Panc1 (cell line): Measurements from ENCODE around the gene ADIPOR2. TPM values are rescaled to one million over a fixed set of nuclear protein-coding genes. Genes with fewer than 3 reads are reported as not detected.

Experiments
- ATAC-seq: fragments of 200-7000 bp; cut with Tn5 transposase; 2 replicates; pipeline ENCODE4 v1.9.1; 2020; ENCODE audit warnings: mild to moderate bottlenecking, moderate library complexity
- BruUV-seq: library from RNA; stranded (reverse); fragments of 400-500 nt; replicated peaks from 2 replicates; lab custom pipeline; 2021; lab: Mats Ljungman, UMichigan
- CTCF ChIA-PET: fragments of 300-600 bp; sonication (Branson Sonifier 250); formaldehyde crosslinking; loops from one replicate; lab custom pipeline; 2022; ENCODE audit warnings: antibody characterized with exemption; lab: Charles Lee
- POLR2A ChIA-PET: fragments of 300-600 bp; sonication (Branson Sonifier 250); formaldehyde crosslinking; loops from one replicate; lab custom pipeline; 2022; ENCODE audit warnings: antibody characterized with exemption; lab: Charles Lee
- DNase-seq: peaks from one replicate; pipeline ENCODE4 v3.0.0-alpha.2; 2010; ENCODE audit warnings: low read depth, low spot score
- H3K27ac ChIP-seq: 2 replicates; pipeline ENCODE4 v1.5.1; 2011; ENCODE audit warnings: mild to moderate bottlenecking, low read length, inconsistent platforms
- H3K27me3 ChIP-seq: fragments of 200-500 bp; sonication (Bioruptor generic); 2 replicates; pipeline ENCODE4 v1.6.0; 2014; ENCODE audit warnings: low read length, inconsistent platforms; ENCODE audit not compliant: control insufficient read depth, insufficient read depth
- H3K36me3 ChIP-seq: fragments of 200-500 bp; sonication (Bioruptor generic); 2 replicates; pipeline ENCODE4 v1.5.1; 2014; ENCODE audit warnings: inconsistent platforms, mild to moderate bottlenecking, low read length, moderate library complexity; ENCODE audit not compliant: control insufficient read depth, insufficient read depth
- H3K4me1 ChIP-seq: 2 replicates; pipeline ENCODE4 v1.5.1; 2011; ENCODE audit warnings: inconsistent platforms, mild to moderate bottlenecking, low read length, moderate library complexity; ENCODE audit not compliant: control insufficient read depth, insufficient read depth
- H3K4me3 ChIP-seq, 2 experiments: 2 replicates each; pipeline ENCODE4 v1.5.1; 2011 to 2012; ENCODE audit warnings: low read depth in 2 of 2, low read length in 2 of 2, mild to moderate bottlenecking in 2 of 2, inconsistent platforms in 1 of 2, moderate library complexity in 1 of 2
- H3K9me3 ChIP-seq: fragments of 200-500 bp; sonication (Bioruptor generic); 2 replicates; pipeline ENCODE4 v1.5.1; 2014; ENCODE audit warnings: low read depth, mild to moderate bottlenecking, inconsistent platforms, low read length, moderate library complexity; ENCODE audit not compliant: control insufficient read depth, insufficient read depth
- CTCF ChIP-seq: fragments of 450-650 bp; IDR thresholded peaks from 2 replicates; pipeline ENCODE4 v1.5.1; 2017; ENCODE audit warnings: mild to moderate bottlenecking
- POLR2AphosphoS5 ChIP-seq: IDR thresholded peaks from 2 replicates; pipeline ENCODE4 v1.6.1; 2012; ENCODE audit warnings: mild to moderate bottlenecking, low read depth, low read length, moderate library complexity
- REST ChIP-seq, 2 experiments: IDR thresholded peaks; 2 replicates each; pipeline ENCODE4 v1.6.1; 2011 to 2012; ENCODE audit warnings: low read depth in 2 of 2, control low read depth in 1 of 2, low read length in 1 of 2, mild to moderate bottlenecking in 1 of 2, moderate library complexity in 1 of 2; ENCODE audit not compliant: insufficient read depth in 1 of 2
- SIN3A ChIP-seq: IDR thresholded peaks from 2 replicates; pipeline ENCODE4 v1.6.1; 2012; ENCODE audit warnings: low read depth, mild to moderate bottlenecking, low read length, moderate library complexity, borderline replicate concordance; ENCODE audit not compliant: insufficient read depth
- TCF7L2 ChIP-seq: IDR thresholded peaks from 2 replicates; pipeline ENCODE4 v1.6.1; 2011; ENCODE audit warnings: mild to moderate bottlenecking, low read depth, low read length, inconsistent platforms
- in situ Hi-C: cut with HindIII; loops from 2 replicates; pipeline ENCODE4 v1.10.0; 2016; ENCODE audit warnings: low sequenced_read_pairs, low pct_unique_long_range_greater_than_20kb
- intact Hi-C: fragments of 100-400 bp; cut with micrococcal nuclease; formaldehyde crosslinking; loops from one replicate; pipeline ENCODE4 v1.10.0; 2022; ENCODE audit not compliant: unreplicated experiment
- total RNA-seq: library from RNA; stranded (reverse); gene quantifications from one replicate; pipeline ENCODE4 v1.2.1, GENCODE V29; 2021; ENCODE audit not compliant: unreplicated experiment

The ADIPOR2 gene
- total RNA-seq, 1 experiment from 2014 or later = 76.0 TPM

- Histone ChIP-seq H3K4me3 (peak overlapping the region; percentile 37 to 51), H3K27me3 (no peaks in the 10 kb centered on the region), H3K27ac (no peak overlapping the region), H3K9me3 (no peaks in the 10 kb centered on the region), H3K36me3 (no peaks in the 10 kb centered on the region), H3K4me1 (peaks cover 9% of the 10 kb centered on the region)
- POLR2A ChIA-PET = no interaction called here
- in situ Hi-C loops = no loop called here
- DNase-seq (no peak), ATAC-seq (peak; percentile 81)
- intact Hi-C loops = loop anchor here (10.0 kb wide), 1 partner anchor 272 kb away; no protein-coding TSS in a partner anchor
- BruUV-seq = no TSS peak
- TF ChIP-seq TCF7L2 = no peak
- peak; percentile 77 for TF ChIP-seq CTCF
- CTCF ChIA-PET = no interaction called here
Observed at GRCh38 chr12:1662761-1663439, 28.0 kb upstream of the ADIPOR2 start.

GRCh38 chr12:1663440-1664132 is 27.3 kb upstream of the ADIPOR2 start:
- Histone ChIP-seq H3K9me3 (no peaks in the 10 kb centered on the region), H3K27ac (no peak overlapping the region), H3K36me3 (no peaks in the 10 kb centered on the region), H3K27me3 (no peaks in the 10 kb centered on the region), H3K4me1 (peaks cover 9% of the 10 kb centered on the region), H3K4me3 (no peak overlapping the region)
- CTCF ChIA-PET = no interaction called here
- TF ChIP-seq REST (IDR thresholded peaks at IDR 0.05; ENCODE audit: insufficient read depth in 1 of 2, low read depth in 2 of 2, low read length in 1 of 2) = no peak
- TF ChIP-seq POLR2AphosphoS5 = no peak
- no peak for TF ChIP-seq SIN3A
- no peak for TF ChIP-seq TCF7L2
- no peak; the same call in 1 of the 2 replicates for TF ChIP-seq CTCF
- DNase-seq = no peak
- no peak for ATAC-seq
- in situ Hi-C loops = no loop called here
- POLR2A ChIA-PET = no interaction called here
- intact Hi-C loops = loop anchor here (10.0 kb wide), 1 partner anchor 271 kb away; no protein-coding TSS in a partner anchor
- no TSS peak for BruUV-seq
